Suprapubic skin (tissue), 3 donors: ENCODE results near the gene PCNT.

Experiments
- EP300 ChIP-seq: sonication (generic); formaldehyde crosslinking; IDR thresholded peaks from one replicate; pipeline ENCODE4 v1.6.1; 2017; ENCODE audit warnings: antibody characterized with exemption
- POLR2A ChIP-seq, 2 donors: fragments of 450-650 bp; IDR thresholded peaks; one replicate each; pipeline ENCODE4 v1.6.1; 2017; ENCODE audit warnings: antibody characterized with exemption in 2 of 2, mild to moderate bottlenecking in 2 of 2, moderate library complexity in 2 of 2
- TF ChIP-seq, protein P1 (sequence below), 2 donors: fragments of 200-600 bp in 1 of 2; fragments of 450-650 bp in 1 of 2; sonication (generic) in 1 of 2; IDR thresholded peaks; one replicate each; pipeline ENCODE4 v1.5.1; 2016 to 2019; ENCODE audit warnings: antibody characterized with exemption in 2 of 2, mild to moderate bottlenecking in 1 of 2, moderate library complexity in 1 of 2

- TF ChIP-seq, protein P1, sequence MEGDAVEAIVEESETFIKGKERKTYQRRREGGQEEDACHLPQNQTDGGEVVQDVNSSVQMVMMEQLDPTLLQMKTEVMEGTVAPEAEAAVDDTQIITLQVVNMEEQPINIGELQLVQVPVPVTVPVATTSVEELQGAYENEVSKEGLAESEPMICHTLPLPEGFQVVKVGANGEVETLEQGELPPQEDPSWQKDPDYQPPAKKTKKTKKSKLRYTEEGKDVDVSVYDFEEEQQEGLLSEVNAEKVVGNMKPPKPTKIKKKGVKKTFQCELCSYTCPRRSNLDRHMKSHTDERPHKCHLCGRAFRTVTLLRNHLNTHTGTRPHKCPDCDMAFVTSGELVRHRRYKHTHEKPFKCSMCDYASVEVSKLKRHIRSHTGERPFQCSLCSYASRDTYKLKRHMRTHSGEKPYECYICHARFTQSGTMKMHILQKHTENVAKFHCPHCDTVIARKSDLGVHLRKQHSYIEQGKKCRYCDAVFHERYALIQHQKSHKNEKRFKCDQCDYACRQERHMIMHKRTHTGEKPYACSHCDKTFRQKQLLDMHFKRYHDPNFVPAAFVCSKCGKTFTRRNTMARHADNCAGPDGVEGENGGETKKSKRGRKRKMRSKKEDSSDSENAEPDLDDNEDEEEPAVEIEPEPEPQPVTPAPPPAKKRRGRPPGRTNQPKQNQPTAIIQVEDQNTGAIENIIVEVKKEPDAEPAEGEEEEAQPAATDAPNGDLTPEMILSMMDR (IDR thresholded peaks at IDR 0.05), result no peak
- TF ChIP-seq EP300, result no peak
- TF ChIP-seq POLR2A (IDR thresholded peaks at IDR 0.05), result no peak
Observed at GRCh38 chr21:46431884-46432488, 108.0 kb downstream of the PCNT start.
